Stimulated activated CD4-positive, alpha-beta T cell treated with anti-CD3 and anti-CD28 coated beads, TNF-alpha, amount 100 ng/mL, for 48 hours (primary cell): ENCODE measurements around the gene ARPC1B.
A peak's percentile ranks its signal among the peaks of the same experiment; 100 is the strongest.
"Not testable (repeated sequence)": the region's sequence is repeated elsewhere in the genome, so short reads cannot be mapped to it uniquely, and the experiment has no call there.

Experiments used
- DNase-seq, 3 donors: peaks; one replicate each; pipeline ENCODE4 v3.0.0-alpha.2; 2020; ENCODE audit warnings: low read depth in 3 of 3

ARPC1B gene

DNA sequence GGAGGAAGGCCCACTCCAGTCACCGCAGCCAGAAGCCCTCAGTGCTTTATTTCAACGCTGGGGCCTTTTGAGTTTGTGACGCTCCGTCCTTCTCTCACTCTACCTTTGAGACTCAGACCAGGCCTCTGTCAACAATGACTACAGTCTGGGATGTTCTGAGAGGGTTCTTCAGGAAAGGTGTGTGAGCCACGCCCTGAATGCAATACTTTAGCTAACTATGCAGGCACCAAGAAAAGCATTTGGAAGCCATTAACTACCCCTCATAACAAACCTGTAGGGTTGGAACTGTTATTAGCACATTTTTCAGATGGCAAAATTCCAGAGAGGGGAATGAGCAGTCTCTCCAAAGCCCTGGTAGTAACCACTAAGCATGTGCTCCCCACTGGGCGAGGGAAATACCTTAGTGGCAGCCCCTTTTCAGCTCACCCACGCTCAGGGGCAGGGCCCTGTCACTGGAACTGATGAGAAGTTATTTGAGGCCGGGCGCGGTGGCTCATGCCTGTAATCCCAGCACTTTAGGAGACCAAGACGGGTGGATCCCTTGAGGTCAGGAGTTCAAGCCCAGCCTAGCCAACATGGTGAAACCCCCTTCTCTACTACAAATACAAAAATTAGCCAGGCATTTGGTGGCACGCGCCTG is 5.7 kb upstream of the ARPC1B start:
- DNase-seq = no peak

DNA sequence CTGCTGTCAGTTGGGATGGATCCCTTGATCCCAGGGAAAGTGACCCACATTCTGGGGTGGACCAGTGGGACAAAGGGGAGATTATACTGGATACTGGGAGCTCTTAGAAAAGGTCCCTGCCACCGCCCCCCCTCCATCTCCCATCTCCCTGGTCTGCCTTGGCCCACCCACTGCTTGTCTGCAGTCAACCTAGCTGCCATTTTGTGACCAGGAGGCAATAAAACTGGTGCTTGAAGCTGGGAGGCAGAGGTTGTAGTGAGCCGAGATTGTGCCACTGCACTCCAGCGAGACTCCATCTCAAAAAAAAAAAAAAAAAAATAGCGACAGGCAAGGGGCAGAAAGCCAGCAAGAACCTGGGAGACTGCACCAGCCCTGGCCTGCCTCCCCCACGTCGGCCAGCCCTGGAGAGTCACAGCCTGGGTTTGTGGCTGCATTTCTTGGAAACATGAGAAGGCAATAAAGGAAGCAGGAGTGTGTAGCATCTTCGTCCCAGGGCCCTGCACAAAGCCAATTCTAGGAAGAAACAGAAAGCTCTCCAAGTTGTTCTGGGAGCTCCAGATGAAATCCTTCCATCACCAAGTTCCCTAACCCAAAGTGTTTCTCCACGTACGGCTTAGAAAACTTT is 4.7 kb upstream of the ARPC1B start:
- no peak for DNase-seq

DNA sequence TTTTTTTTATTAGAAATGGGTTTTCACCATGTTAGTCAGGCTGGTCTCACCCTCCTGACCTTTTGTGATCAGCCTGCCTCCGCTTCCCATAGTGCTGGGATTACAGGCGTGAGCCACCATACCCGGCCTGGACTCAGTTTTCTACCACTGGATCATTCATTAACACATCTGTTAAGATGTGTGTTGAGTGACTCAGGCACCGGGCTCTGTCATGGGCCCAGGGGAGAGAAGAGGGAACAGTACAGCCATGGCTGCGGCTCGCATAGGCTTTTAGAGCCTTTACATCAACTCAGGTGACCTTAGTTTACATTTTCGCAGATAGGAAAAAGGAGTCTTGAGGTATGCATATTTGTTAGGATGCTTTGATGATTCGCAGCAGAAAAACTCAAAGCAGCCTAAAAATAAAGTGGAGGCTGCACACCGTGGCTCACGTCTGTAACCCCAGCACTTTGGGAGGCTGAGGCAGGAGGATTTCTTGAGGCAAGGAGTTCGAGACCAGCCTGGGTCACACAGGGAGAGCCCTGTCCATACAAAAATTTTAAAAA is 3.1 kb upstream of the ARPC1B start:
- no peak for DNase-seq

DNA sequence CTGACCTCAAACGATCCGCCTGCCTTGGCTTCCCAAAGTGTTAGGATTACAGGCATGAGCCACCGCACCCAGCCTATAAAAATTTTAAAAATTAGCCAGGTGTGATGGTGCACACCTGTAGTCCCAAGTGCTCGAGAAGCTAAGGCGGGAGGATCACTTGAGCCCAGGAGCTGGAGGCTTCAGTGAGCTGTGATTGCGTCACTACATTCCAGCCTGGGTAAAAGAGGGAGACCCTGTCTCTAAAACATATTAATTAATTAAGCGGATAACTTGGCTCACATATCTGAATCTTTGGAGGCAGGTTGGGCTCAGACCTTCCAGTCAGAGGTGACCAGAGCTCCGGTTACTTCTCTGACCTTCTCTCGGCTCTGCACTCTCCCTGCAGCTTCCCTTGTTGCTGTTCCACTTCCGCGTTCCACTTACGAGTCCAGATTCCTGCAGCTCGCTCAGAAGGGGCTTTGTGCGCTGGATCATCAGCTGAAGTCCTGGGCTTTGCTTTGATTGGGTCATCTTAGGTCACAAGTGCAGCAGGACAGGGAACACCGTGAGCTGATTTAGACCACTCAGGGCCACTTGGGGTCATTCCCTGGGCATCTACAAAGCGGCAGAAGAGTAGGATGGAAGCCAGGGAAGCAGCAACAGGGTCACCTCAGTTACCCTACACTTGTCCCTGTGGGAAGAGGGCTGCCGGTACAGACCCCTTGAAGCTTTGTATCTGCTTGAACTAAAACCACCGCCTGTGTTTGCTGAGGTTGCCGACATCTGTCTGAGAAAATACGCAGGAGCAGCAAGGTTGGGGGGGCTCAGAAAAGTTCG is 2.0 kb upstream of the ARPC1B start:
- no peak for DNase-seq

DNA sequence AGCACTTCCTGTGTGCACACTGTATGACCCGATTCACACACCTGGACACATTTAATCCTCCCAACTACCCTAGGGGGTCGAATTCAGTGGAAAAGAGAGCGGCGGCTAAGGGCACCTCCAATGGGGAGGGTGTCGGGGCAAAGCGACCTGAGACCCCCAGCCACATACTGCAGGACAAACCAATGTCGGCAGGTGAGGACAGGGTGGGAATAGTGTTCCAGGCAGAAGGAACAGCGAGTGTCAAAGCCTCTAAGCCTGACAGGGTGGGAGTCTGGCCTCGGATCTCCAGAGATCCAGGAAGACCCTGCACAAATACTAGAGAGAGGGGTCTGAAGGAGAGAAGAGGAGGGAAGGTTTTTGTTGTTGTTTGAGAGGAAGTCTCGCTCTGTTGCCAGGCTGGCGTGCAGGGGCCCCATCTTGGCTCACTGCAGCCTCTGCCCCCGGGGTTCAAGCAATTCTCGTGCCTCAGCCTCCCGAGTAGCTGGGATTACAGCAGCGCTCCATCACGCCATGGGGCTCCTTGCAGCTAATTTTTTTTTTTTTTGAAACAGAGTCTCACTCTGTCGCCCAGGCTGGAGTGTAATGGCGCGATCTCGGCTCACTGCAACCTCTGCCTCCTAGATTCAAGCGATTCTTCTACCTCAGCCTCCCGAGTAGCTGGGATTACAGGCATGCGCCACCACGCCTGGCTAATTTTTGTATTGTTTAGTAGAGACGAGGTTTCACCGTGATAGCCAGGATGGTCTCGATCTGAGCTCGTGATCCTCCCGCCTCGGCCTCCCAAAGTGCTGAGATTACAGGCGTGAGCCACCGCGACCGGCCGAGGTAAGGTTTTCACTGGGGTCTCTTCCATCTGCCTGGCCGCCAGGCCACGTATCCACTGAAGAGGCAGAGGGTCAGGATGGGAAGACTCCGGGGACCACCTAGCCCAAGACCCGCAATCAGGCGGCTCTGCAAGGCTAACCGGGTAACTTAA is 1.2 kb upstream of the ARPC1B start:
- no peak for DNase-seq

DNA sequence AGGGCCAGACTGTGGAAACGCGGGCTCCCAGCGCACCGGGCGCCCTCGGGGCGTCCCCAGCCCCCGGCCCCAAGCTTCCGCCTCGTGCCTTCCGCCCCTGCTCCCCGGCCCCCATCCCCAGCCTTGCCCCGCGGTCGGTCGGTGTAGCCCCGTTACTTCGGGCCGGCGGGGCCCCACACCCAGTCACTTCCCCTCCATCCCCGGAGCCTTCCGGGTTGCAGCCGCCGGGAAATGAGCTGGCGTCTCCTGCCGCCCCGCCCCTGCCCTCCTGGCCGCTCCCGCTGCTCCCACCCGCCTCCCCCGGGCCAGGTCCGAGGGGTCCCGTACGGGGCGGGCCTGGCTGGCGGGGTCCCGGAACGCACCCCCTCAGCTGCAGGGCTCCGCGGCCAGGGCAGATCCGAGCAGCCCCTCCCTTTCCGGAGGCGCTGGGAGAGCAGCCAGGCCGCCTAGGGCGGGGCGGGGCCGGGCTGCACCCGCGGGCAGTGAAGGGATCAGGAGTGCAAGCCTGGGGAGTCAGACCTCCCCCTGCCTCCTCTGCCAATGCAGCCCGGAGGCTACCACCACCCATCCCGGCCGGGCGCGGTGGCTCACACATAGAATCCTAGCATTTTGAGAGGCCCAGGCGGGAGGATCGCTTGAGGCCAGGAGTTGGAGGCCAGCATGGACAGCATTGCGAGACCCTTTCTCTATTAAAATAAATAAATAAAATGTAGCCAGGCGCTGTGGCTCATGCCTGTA is 709 bp downstream of the ARPC1B start:
- peak in 2 of 3 donors; percentile 43 to 56 for DNase-seq

DNA sequence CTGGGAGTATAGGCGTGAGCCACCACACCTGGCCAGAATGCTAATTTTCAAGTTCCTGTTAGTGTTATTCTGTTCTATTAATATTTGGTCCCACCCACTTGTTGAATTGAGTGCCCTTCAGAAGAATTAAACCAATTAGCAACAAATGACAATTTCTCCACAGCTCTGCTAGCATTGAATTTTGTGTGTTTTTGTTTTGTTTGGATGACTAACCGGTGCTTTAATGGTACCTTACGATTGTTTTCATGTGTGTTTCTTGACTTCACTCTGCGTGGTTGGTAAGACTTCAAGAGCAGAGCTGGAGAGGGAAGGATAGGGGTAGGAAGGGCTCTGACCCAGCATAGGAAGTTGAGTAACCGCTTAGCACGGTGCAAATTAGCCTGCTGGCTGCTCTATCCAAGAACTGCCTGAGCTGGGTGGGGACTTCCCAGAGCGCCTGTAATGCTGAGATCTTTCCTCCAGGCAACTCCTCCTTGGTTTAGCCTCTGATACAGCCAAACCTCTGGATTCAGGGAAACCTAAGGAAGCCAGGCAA is 4.6 kb downstream of the ARPC1B start:
- DNase-seq = peak in 1 of 3 donors; percentile 35

DNA sequence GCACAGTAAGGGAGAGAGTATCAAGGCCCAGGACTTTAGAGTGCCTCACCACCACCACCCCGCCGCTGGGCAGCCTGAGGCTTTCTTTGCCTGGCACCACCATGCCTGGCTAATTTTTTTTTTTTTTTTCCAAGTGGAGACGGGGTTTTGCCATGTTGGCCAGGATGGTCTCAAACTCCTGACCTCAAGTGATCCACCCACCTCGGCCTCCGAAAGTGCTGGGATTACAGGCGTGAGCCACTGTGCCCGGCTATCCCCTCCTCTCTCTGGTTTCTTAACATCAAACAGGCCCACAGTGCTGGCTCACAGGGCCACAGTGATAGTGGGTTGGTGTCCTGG is 5.1 kb downstream of the ARPC1B start:
- DNase-seq = not testable (repeated sequence)

DNA sequence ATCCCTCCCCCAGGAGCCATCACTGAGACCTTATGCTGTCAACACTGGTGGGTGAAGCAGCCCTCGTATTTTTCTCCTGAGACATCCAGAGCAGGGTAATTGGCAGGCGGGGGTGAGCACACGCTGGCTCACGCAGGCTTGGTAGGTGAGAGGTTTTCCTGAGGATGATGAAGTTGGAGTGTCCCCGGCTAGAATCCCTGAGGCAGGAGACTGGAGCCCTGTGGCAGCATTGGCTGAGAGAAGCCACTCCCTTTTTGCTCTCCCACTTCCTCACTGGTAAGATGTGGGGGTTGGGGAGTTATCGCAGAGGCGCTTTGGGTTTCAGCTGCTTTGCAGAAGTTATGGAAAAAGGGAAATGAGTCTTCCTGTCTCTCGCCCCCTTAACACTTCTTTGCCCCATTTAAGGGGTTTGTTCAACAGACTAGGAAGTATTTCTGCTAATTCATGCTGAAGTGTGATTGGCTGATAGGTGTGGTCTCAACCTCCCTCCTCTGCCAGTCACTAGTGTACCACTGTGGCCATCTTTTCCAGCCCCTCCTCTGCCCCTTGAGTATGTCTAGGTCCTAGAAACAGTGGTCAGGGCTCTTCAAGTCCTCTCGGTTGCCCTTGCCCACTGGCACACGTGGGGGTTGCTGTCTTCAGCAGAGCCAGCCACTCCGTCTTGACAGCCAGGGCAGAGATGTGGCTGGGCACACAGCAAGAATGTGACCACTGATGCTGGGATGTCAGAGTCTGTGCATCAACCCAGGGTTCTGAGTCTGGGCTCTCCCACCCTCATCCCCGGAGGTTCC is 5.7 kb downstream of the ARPC1B start:
- DNase-seq = peak in 1 of 3 donors; percentile 40

DNA sequence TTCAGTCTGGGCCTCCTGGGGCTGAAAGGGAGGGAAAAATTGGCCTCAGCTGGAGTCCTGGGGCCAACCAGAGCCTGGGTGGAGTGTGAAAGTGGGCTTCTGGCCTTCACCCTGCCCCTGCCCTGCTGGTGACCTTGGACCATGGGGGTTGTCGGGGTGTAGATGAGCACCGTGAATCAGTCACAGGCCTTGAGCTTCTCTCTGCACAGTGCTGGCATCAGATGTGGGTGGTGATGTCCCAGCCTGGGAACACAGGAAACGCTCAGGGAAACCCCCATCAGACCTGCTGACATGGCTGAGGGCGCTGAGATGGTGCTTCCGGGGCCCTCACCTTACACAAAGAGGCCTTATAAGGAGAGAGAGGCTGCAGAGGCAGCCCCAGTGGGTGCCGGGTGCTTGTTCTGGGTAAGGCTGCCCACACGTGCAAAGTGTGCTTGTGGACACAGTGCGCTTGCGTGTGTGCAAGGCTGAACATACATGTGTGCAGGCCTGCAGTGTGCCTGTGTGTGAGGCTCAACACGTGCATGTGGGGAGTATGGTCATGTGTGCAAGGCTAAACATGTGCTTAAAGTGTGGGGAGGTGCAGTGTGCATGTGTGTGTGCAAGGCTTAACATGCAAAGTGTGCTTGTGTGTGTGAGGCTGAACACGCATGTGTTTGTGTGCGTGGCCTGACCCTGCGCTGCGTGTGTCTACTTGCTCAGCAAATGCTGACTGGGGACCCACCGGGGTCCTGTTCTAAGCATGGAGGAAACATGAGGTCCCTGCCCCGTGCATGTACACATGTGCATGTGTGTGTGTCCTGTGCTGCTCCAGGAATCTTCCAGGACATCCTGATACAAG is 6.5 kb downstream of the ARPC1B start:
- DNase-seq = peak; percentile 70 to 92 (median 79)

DNA sequence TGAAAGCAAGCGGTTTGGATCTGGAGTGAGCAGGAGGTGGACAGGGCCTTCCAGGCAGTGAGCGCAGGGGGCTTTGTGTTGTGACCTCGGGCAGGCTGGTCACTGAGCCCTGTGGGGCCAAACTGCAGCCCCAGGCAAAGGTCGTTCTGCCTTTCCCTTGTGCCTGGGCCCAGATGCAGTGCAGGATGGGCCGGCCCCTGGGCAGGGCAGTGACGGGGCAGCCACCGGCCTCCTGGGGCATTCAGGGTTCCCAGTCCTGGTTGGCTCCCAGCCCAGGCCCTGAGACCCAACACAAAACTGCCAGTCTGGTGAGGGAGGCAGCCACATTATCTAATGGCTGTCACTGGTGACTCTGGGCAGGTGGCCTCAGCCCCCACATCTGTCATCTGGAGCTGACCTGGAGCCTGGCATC is 7.1 kb downstream of the ARPC1B start:
- DNase-seq = no peak

DNA sequence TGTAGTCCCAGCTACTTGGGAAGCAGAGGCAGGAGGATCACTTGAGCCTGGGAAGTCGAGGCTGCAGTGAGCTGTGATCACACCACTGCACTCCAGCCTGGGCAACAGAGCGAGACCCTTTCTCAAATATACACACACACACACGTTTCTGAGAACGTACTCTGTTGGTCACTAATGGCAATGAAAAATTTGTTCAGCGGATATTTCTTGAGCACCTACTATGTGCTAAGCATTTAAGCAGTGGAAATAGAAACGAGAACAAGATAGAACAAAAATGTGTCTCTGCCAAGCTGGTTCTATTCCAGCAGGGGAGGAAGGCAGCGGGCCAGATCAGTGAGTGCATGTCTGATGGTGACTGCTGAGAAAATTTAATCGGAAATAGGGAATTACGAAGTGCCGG is 8.7 kb downstream of the ARPC1B start:
- no peak for DNase-seq

DNA sequence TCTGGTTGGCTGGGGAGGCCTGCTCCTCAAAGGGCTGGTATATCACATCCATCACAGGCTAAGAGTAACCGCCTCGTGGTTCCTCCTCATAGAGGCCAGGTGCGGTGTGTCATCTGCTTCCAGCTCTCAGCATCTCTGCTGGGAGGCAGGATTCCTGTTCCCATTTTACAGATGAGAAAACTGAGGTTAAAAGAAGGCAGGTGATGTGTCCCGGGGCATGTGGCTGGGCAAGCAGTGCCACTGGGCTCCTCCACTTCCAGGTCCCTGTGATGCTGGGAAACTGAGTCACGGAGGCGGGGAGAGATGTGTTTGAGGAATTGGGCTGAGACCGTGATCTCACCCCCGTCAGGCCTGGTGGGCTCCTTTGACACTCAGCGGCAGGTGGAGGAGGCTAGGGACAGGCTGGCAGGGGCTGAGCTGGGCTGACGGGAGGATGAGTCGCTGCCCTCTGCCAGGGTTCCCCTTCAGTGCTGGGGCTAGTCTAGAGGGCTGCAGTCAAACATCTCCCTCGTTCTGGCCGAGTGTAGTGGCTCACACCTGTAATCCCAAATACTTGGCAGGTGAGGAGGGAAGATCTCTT is 9.4 kb downstream of the ARPC1B start:
- DNase-seq = no peak

DNA sequence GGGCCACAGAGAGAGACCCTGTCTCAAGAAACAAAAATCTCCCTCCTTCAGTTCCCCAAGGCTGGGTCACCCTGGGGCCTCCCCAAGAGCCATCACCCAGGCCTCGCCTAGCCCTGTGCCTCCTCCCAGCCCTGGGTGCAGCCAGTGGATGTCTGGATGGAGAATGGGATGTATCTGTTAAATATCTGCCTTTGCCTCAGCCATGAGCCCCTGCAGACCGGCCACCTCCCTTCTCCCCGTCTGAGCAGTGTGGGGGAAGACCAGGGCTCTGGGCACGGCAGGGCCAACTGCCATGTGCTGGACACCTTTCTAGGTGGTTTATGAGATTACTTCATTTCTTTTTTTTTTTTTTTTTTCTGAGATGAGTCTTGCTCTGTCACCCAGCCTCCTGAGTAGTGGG is 10.0 kb downstream of the ARPC1B start:
- DNase-seq = no peak

DNA sequence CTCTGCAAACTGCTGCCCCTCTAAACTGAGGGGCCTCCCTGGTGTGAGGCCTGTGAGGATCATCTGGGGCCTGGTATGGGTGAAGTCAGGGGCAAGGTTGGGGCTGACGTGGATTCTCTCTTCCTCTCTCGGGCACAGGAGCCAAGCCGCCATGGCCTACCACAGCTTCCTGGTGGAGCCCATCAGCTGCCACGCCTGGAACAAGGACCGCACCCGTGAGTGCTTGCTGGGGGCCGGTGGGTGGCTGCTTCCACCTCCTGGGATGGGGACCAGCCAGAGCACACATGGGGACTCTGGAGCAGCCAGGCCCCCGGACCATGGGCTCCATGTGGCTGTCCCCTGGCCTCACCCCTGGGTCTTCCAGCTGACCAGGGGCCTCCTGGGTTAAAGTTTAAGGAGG is 11.0 kb downstream of the ARPC1B start:
- no peak for DNase-seq

DNA sequence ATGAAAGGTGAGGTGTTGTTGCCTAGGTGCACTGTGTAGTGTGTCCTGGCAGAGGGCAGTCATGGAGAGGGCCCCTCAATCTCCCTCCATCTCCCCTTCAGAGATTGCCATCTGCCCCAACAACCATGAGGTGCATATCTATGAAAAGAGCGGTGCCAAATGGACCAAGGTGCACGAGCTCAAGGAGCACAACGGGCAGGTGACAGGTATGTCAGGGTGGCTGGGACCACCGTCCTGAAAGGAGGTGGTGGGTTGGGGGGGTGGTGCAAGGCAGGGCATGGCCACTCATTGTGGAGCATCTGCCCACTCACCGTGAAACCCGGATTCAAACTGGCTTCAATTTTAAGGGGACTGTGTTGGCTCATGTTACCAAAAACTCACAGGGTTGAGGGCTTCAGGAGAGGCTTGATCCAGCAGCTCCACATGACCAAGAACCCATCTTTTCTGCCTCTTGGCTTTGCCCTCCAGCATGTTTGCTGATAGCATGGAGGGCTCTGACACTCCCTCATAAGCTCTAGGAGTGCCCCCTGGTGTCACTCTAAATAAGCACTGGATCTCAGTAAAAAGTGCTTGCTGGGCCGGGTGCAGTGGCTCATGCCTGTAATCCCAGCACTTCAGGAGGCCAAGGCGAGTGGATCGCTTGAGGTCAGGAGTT is 12.2 kb downstream of the ARPC1B start:
- DNase-seq = no peak

DNA sequence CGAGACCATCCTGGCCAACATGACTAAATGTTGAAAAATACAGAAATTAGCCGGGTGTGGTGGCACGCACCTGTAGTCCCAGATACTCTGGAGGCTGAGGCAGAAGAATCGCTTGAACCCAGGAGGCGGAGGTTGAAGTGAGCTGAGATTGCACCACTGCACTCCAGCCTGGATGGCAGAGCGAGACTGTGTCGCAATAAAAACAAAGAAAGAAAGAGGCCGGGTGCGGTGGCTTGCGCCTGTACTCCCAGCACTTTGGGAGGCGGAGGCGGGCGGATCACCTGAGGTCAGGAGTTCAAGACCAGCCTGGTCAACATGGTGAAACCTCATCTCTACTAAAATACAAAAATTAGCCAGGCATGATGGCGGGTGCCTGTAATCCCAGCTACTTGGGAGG is 12.7 kb downstream of the ARPC1B start:
- DNase-seq = not testable (repeated sequence)

DNA sequence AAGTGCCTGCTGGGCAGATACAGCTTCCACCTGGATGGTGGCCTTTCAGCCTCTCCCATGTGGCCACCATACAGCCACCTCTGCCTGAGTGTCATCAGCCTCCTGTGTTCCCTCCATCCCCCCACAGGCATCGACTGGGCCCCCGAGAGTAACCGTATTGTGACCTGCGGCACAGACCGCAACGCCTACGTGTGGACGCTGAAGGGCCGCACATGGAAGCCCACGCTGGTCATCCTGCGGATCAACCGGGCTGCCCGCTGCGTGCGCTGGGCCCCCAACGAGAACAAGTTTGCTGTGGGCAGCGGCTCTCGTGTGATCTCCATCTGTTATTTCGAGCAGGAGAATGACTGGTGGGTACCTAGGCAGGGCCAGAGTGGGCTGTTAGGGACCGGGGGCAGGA is 13.4 kb downstream of the ARPC1B start:
- DNase-seq = no peak
